Parathyroid adenoma (tissue), 2 donors: Measurements from ENCODE around the gene CUL7.

Source experiments
- H2AFZ ChIP-seq: fragments of 300-600 bp; sonication (generic); one replicate; pipeline ENCODE4 v1.7.0; 2017; ENCODE audit warnings: antibody characterized with exemption, mild to moderate bottlenecking
- H3K27ac ChIP-seq: fragments of 300-600 bp; sonication (generic); one replicate; pipeline ENCODE4 v1.7.0; 2017
- H3K27me3 ChIP-seq: fragments of 300-600 bp; sonication (generic); one replicate; pipeline ENCODE4 v1.7.0; 2017; ENCODE audit warnings: low read length; ENCODE audit not compliant: control insufficient read depth, insufficient read depth
- H3K36me3 ChIP-seq: fragments of 300-600 bp; sonication (generic); one replicate; pipeline ENCODE4 v1.7.0; 2017; ENCODE audit warnings: low read length; ENCODE audit not compliant: control insufficient read depth, insufficient read depth
- H3K4me1 ChIP-seq: fragments of 300-600 bp; sonication (generic); one replicate; pipeline ENCODE4 v1.7.0; 2017; ENCODE audit warnings: control low read depth
- H3K4me2 ChIP-seq: fragments of 300-600 bp; sonication (generic); one replicate; pipeline ENCODE4 v1.7.0; 2017; ENCODE audit warnings: low read length
- H3K4me3 ChIP-seq: fragments of 300-600 bp; sonication (generic); one replicate; pipeline ENCODE4 v1.7.0; 2017; ENCODE audit warnings: low read depth, low read length
- H3K79me2 ChIP-seq: fragments of 300-600 bp; sonication (generic); one replicate; pipeline ENCODE4 v1.7.0; 2017; ENCODE audit warnings: control low read depth
- H3K9ac ChIP-seq: fragments of 300-600 bp; sonication (generic); one replicate; pipeline ENCODE4 v1.7.0; 2017; ENCODE audit warnings: mild to moderate bottlenecking
- H3K9me3 ChIP-seq: fragments of 300-600 bp; sonication (generic); one replicate; pipeline ENCODE4 v1.7.0; 2017; ENCODE audit warnings: low read length; ENCODE audit not compliant: control insufficient read depth
- TF ChIP-seq, protein P1 (sequence below): fragments of 300-600 bp; sonication (generic); IDR thresholded peaks from one replicate; pipeline ENCODE4 v1.7.0; 2017; ENCODE audit warnings: antibody characterized with exemption, mild to moderate bottlenecking
- donor health status: primary hyperparathyroidism.

The CUL7 gene

DNA sequence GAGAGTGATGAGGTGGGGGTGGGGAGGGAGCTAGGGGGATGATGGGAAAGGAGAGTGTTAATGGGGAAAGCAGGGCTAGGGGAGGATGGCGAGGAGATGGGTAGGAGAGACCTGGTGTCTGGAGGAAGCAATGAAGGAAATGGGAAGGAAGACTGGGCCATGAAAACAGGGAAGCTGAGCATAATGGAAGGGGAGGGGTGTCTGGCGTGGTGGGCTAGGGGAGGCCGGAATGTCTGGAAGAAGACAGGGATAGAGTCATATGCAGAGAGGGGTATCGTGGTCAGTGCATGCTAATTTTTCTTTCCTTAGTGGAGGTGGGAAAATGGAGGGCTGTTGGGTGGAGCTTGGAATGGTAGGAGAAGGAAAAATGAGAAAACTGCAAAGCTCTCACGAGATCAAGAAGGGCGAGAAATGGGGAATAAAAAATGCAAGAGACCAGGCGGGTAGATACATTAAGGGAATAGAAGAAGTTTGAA, 39.2 kb downstream of the CUL7 start:
- Histone ChIP-seq H3K4me1 (peaks cover 18% of the 10 kb centered on the region), H3K27ac (peak overlapping the region; percentile 70), H3K36me3 (no peaks in the 10 kb centered on the region)

DNA sequence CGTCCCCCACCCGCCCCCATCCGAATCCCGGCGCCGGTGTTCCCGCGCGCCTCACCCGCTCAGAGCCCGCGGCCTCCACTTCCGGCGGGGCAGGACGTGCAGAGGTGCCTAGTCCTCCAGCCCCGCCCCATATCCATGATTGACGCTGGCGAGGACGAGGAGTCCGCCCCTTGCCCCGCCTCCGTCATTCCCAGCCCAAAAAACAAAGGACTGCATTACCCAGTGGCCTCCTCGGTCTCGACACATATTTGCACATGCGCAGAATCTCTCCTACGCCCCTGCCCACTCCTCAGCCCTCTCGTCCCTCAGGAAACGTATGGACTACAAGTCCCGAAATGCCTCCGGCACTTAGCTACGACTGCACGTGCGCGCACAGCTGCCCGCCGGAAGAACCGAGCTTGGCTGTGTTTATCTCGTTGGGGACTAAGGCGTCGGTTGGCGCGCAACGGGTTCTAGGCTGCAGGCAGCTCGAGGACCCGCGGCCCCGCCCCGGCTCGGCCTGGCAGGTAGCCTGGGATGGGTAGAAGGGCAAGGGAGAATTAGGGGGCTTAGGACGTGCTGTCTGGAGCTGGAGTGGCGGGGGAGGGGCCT, 39.7 kb downstream of the CUL7 start, which contains the start of the genes KLHDC3 and MEA1:
KLHDC3 (plus strand) TSS at position 407 of the 591 bp plus-strand sequence. CDS start 2,944 bp downstream, outside the sequence.
MEA1 (minus strand) TSS at position 104 of the 591 bp plus-strand sequence. CDS start 133 bp downstream, outside the sequence.
- Histone ChIP-seq H3K9me3 (no peaks in the 10 kb centered on the region), H3K9ac (peak within 1 kb of the TSS; percentile 54), H2AFZ (peak within 1 kb of the TSS; percentile 97), H3K27ac (peak within 1 kb of the TSS; percentile 72), H3K4me3 (peak within 1 kb of the TSS; percentile 79), H3K27me3 (no peaks in the 10 kb centered on the region), H3K4me2 (peak within 1 kb of the TSS; percentile 81), H3K4me1 (peaks cover 18% of the 10 kb centered on the region), H3K36me3 (no peaks in the 10 kb centered on the region), H3K79me2 (peaks cover 34% of the 10 kb centered on the region)
- TF ChIP-seq, protein P1, sequence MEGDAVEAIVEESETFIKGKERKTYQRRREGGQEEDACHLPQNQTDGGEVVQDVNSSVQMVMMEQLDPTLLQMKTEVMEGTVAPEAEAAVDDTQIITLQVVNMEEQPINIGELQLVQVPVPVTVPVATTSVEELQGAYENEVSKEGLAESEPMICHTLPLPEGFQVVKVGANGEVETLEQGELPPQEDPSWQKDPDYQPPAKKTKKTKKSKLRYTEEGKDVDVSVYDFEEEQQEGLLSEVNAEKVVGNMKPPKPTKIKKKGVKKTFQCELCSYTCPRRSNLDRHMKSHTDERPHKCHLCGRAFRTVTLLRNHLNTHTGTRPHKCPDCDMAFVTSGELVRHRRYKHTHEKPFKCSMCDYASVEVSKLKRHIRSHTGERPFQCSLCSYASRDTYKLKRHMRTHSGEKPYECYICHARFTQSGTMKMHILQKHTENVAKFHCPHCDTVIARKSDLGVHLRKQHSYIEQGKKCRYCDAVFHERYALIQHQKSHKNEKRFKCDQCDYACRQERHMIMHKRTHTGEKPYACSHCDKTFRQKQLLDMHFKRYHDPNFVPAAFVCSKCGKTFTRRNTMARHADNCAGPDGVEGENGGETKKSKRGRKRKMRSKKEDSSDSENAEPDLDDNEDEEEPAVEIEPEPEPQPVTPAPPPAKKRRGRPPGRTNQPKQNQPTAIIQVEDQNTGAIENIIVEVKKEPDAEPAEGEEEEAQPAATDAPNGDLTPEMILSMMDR: no peak

More for the DNA sequence above, 39.2 kb downstream of the CUL7 start:
- H2AFZ ChIP-seq: peak overlapping the region; percentile 61
- H3K27me3 ChIP-seq: no peaks in the 10 kb centered on the region
- peak overlapping the region; percentile 77 for H3K4me2 ChIP-seq
- H3K79me2 ChIP-seq: peaks cover 34% of the 10 kb centered on the region
- no peak overlapping the region for H3K9ac ChIP-seq
- peak overlapping the region; percentile 79 for H3K4me3 ChIP-seq
- TF ChIP-seq, protein P1: no peak
- H3K9me3 ChIP-seq: no peaks in the 10 kb centered on the region

DNA sequence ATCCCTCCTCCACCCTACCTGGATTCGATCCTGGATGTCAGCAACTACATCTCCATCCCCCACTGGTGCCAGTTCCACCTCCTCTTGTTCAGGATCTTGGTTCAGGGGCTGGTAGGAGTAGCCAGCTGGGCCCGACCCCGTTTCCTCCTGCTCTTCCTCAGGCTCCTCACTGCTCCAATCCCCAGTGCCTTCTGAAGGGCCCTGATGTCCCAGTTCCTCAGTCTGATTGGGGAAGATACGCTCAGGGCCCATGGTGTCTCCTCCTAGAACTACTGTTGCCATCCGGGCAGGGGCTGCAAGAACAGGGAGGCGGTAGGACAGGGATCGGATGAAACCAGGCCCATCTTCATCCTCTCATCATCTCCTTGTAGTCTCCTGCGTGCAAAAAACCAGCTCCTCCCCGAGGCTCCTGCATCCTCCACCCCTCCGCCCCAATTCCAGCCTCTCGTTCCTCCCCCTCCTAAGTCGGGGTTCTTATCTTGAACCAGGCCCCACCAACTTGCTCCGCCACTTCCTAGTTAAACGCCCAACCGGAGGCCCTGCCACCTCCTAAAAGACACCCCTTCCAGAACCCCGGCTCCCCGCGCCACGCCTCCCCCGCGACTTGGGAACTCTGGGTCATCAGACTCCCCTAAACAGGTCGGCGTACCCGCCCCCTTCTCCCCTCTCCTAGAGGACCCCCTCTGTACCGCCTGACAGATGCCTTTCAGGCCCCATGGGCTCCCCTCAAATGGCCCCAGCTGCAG, 40.4 kb downstream of the CUL7 start:
- Histone ChIP-seq H3K9me3 (no peaks in the 10 kb centered on the region), H3K4me2 (peak overlapping the region; percentile 81), H3K27me3 (no peaks in the 10 kb centered on the region), H2AFZ (peak overlapping the region; percentile 97), H3K79me2 (peaks cover 34% of the 10 kb centered on the region), H3K4me1 (peaks cover 18% of the 10 kb centered on the region), H3K36me3 (no peaks in the 10 kb centered on the region), H3K4me3 (peak overlapping the region; percentile 79), H3K27ac (peak overlapping the region; percentile 72), H3K9ac (peak overlapping the region; percentile 54)
- TF ChIP-seq, protein P1: no peak

DNA sequence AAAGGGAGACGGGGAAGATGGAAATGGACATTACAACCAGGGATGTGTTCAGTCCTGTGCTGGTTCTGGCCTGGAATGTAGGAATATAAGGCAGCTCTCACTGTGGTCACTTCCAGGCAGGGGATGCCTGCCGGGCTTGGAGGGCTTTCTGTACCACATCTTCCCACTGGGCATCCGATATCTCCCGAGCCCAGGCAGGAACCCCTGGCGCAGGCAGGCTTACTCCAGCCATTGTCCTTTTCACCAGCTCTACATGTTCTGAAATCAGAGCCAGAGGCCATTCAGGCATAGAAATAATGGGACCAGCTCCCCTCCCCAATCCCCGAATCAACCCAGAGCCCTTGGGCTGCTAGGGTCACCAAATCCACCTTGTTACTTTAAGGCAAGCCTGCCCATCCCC, 41.3 kb downstream of the CUL7 start:
- Histone ChIP-seq H3K4me3 (peak overlapping the region; percentile 79), H3K36me3 (no peaks in the 10 kb centered on the region), H3K27me3 (no peaks in the 10 kb centered on the region), H3K9ac (no peak overlapping the region), H2AFZ (no peak overlapping the region), H3K9me3 (no peaks in the 10 kb centered on the region), H3K4me2 (no peak overlapping the region), H3K27ac (no peak overlapping the region), H3K4me1 (peaks cover 18% of the 10 kb centered on the region), H3K79me2 (peaks cover 31% of the 10 kb centered on the region)
- TF ChIP-seq, protein P1: no peak
